Thoracic aorta (tissue), 2 donors: Measurements from ENCODE around the gene HMOX2. TPM values are rescaled to one million over a fixed set of nuclear protein-coding genes. Genes with fewer than 3 reads are reported as not detected.

Experiments
- ATAC-seq: fragments of 150-250 bp; one replicate; pipeline ENCODE4 v1.8.0; 2017; ENCODE audit warnings: low read depth; ENCODE audit not compliant: insufficient number of reproducible peaks, low FRiP score
- DNase-seq: peaks from one replicate; pipeline ENCODE4 v3.0.0-alpha.2; 2020; ENCODE audit warnings: low spot score
- H3K27ac ChIP-seq, 2 donors: fragments of 200-600 bp; sonication (generic); 1 replicate in 1 of 2; 2 replicates in 1 of 2; pipeline ENCODE4 v1.5.1; 2016; ENCODE audit warnings: mild to moderate bottlenecking in 2 of 2, moderate library complexity in 2 of 2
- H3K27me3 ChIP-seq: fragments of 200-600 bp; sonication (generic); replicated peaks from 2 replicates; pipeline ENCODE4 v1.6.0; 2016; ENCODE audit warnings: mild to moderate bottlenecking; ENCODE audit not compliant: insufficient read depth
- H3K36me3 ChIP-seq: fragments of 200-600 bp; sonication (generic); one replicate; pipeline ENCODE4 v1.5.1; 2016
- H3K4me1 ChIP-seq, 2 donors: fragments of 200-600 bp; sonication (generic); 1 replicate in 1 of 2; 2 replicates in 1 of 2; pipeline versions ENCODE4 v1.5.1 to v1.6.0; 2016; ENCODE audit warnings: low read depth in 2 of 2, mild to moderate bottlenecking in 1 of 2; ENCODE audit not compliant: control insufficient read depth in 1 of 2
- H3K4me3 ChIP-seq: fragments of 200-600 bp; sonication (generic); 2 replicates; pipeline ENCODE4 v1.5.1; 2016; ENCODE audit warnings: mild to moderate bottlenecking
- H3K9me3 ChIP-seq: fragments of 200-600 bp; sonication (generic); 2 replicates; pipeline ENCODE4 v1.5.1; 2016
- CTCF ChIP-seq: fragments of 200-600 bp; sonication (generic); IDR thresholded peaks from one replicate; pipeline ENCODE4 v1.5.1; 2019; ENCODE audit warnings: antibody characterized with exemption
- total RNA-seq, 2 donors: library from RNA; depleted of rRNA; stranded (reverse); fragments of >200 nt; gene quantifications; one replicate each; pipeline versions ENCODE4 v1.1.0 to v1.2.3, GENCODE V29; 2016

Gene HMOX2
- total RNA-seq, 2 donors from 2014 or later, result 35.3 to 43.5 TPM

DNA sequence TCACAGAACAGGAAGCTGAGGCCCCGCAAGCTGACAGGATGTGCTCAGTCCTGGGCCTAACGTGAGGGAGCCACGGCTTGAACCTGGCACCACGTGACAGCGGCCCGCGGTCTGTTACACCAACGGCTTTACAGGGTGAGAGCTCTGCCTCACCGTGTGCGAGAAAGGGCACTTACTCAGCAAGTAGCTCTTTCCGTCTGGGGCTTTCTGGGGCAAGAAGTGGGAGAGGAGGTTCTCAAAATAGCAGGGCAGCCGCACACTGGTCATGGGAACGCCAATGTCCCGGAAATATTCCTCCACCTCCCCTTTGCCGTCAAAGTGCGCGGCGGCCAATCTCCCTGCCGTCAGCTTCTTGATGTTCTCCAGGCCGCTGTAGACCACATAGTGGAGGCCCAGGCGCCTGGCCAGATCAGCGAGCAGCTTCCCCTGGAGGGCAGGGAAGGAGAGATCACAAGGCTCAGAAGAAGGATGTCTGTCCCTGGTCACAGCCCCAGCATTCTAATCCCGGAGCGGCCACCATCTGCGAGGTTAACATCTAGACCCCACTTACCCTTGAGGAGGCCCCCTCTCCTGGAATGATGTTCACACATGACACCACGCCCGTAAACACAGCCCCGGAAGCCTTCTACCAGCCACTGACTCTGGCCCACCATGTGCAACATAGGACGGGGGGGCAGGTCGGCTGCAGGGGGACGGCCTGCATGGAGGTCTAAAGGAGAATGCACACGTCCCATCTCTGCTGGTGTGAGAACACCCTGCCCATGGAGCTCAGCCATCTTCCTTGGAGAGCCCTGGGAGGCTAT is 10.0 kb upstream of the HMOX2 start:
- no peak overlapping the region for H3K4me3 ChIP-seq
- no peak for ATAC-seq
- peaks cover 16% of the 10 kb centered on the region for H3K36me3 ChIP-seq
- H3K27ac ChIP-seq, result no peak overlapping the region
- H3K27me3 ChIP-seq, result no peaks in the 10 kb centered on the region
- TF ChIP-seq CTCF, result no peak
- H3K4me1 ChIP-seq, result no peaks in the 10 kb centered on the region
- no peaks in the 10 kb centered on the region for H3K9me3 ChIP-seq
- no peak for DNase-seq

DNA sequence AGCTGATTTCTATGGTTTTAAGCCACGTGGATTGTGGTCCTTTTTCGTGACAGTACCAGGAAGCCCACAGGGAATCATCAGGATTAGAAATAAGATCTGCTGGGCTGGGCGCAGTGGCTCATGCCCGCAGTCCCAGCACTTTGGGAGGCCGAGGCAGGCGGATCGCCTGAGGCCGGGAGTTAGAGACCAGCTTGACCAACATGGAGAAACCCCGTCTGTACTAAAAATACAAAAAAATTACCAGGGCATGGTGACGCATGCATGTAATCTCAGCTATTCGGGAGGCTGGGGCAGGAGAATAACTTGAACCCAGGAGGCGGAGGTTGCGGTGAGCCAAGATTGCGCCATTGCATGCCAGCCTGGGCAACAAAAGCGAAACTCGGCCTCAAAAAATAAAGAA is 8.3 kb upstream of the HMOX2 start:
- no peaks in the 10 kb centered on the region for H3K9me3 ChIP-seq
- DNase-seq, result no peak
- no peaks in the 10 kb centered on the region for H3K27me3 ChIP-seq
- H3K4me1 ChIP-seq, result no peaks in the 10 kb centered on the region
- ATAC-seq, result no peak
- H3K27ac ChIP-seq, result no peak overlapping the region
- H3K36me3 ChIP-seq, result peaks cover 16% of the 10 kb centered on the region
- no peak overlapping the region for H3K4me3 ChIP-seq
- TF ChIP-seq CTCF, result no peak

DNA sequence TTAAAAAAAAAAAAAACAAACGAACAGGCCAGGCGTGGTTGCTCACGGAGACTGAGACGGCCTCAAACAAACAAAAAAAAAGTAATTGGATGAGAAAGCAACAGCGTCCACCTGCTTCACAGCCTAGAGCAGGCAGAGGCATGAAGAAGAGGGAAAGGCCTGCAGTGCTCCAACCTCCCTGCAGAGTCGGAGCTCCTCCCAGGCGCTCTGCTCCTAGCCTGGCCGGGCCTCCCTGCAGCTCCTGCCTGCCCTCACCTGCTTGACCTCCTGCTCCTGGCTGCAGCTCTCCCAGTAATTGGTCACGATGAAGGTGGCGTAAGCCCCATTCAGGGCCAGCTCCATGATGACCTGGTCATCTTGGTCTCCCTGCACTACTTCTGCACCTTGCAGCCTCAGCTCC is 7.2 kb upstream of the HMOX2 start:
- no peak overlapping the region for H3K27ac ChIP-seq
- no peaks in the 10 kb centered on the region for H3K27me3 ChIP-seq
- peaks cover 3 to 4% of the 10 kb centered on the region in 2 donors for H3K4me1 ChIP-seq
- DNase-seq (no peak), ATAC-seq (no peak)
- H3K36me3 ChIP-seq, result peaks cover 16% of the 10 kb centered on the region
- no peak overlapping the region for H3K4me3 ChIP-seq
- no peaks in the 10 kb centered on the region for H3K9me3 ChIP-seq
- no peak for TF ChIP-seq CTCF

- TF ChIP-seq CTCF, result no peak
- ATAC-seq (no peak), DNase-seq (no peak)
- Histone ChIP-seq H3K27ac (no peak overlapping the region), H3K27me3 (no peaks in the 10 kb centered on the region), H3K9me3 (no peaks in the 10 kb centered on the region), H3K4me1 (peaks cover 11 to 21% of the 10 kb centered on the region in 2 donors), H3K4me3 (no peak overlapping the region), H3K36me3 (peaks cover 12% of the 10 kb centered on the region)
Measured at GRCh38 chr16:4471869-4472268, 4.3 kb upstream of the HMOX2 start.

- ATAC-seq (no peak), DNase-seq (no peak)
- H3K4me3 ChIP-seq, result no peak overlapping the region
- H3K9me3 ChIP-seq, result no peaks in the 10 kb centered on the region
- peaks cover 15 to 31% of the 10 kb centered on the region in 2 donors for H3K4me1 ChIP-seq
- H3K27ac ChIP-seq, result no peak overlapping the region
- TF ChIP-seq CTCF, result no peak
- peaks cover 2% of the 10 kb centered on the region for H3K36me3 ChIP-seq
- no peaks in the 10 kb centered on the region for H3K27me3 ChIP-seq
Measured at GRCh38 chr16:4472880-4473279, 3.3 kb upstream of the HMOX2 start.
